Muscle of leg (tissue), 11 donors: ENCODE results near the gene LAMA1. TPM values are rescaled to one million over a fixed set of nuclear protein-coding genes. Genes with fewer than 3 reads are reported as not detected.
A peak's percentile ranks its signal among the peaks of the same experiment; 100 is the strongest.

Experiments used
- DNase-seq: peaks from one replicate; pipeline ENCODE4 v3.0.0; 2013
- H3K27ac ChIP-seq: one replicate; pipeline ENCODE4 v1.5.1; 2013; ENCODE audit warnings: mild to moderate bottlenecking, low read length, control low read depth
- H3K27me3 ChIP-seq: one replicate; pipeline ENCODE4 v1.6.1; 2013; ENCODE audit warnings: low read length; ENCODE audit not compliant: control insufficient read depth, insufficient read depth
- H3K36me3 ChIP-seq: one replicate; pipeline ENCODE4 v1.6.1; 2013; ENCODE audit warnings: low read length; ENCODE audit not compliant: control insufficient read depth, insufficient read depth
- H3K4me1 ChIP-seq: one replicate; pipeline ENCODE4 v1.6.1; 2013; ENCODE audit warnings: low read length; ENCODE audit not compliant: control insufficient read depth, insufficient read depth
- H3K4me3 ChIP-seq: one replicate; pipeline ENCODE4 v1.5.1; 2013; ENCODE audit warnings: low read length, control low read depth
- H3K9me3 ChIP-seq: replicated peaks from 2 replicates; pipeline ENCODE4 v1.6.1; 2013; ENCODE audit warnings: low read depth, low read length; ENCODE audit not compliant: control insufficient read depth
- WGBS: methylation state at CpG from one replicate; pipeline ENCODE4 v1.1.5; 2013; ENCODE audit warnings: missing lambda C conversion rate; ENCODE audit not compliant: insufficient coverage; 5-methylcytosine and 5-hydroxymethylcytosine counted together
- polyA plus RNA-seq, 8 donors: library from polyadenylated mRNA; unstranded; fragments of 120-200 nt; gene quantifications; one replicate each; pipeline versions ENCODE4 v1.2.1 to v1.2.3, GENCODE V29; 2013; ENCODE audit warnings: inconsistent platforms in 1 of 8, low replicate concordance in 1 of 8; ENCODE audit not compliant: insufficient read length in 8 of 8, insufficient read depth in 1 of 8
- total RNA-seq: library from RNA; stranded (reverse); fragments of 120-200 nt; gene quantifications from one replicate; pipeline ENCODE4 v1.2.4, GENCODE V29; 2013

LAMA1 gene
- total and polyA plus RNA-seq, 9 donors: 1.2 to 11.1 (median 3.4) TPM

DNA sequence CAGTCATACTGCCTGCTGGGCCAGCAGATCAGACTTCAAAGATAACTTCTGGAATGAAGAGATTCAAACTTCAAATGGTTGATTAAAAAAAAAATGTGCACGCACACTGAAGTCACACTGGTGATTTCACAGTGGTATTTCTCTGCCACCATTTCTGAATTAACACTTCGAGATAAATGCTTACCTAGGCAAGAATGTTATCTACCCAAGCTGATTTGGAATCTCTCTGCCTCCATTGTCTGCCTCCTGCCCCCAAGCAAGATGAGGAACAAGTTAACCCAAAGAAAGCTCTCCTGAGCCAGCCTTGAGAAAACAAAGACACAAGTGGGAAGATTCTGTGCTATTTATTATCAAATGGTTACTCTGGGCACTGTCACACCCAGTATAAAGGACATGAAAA, 6.5 kb downstream of the LAMA1 start:
- Histone ChIP-seq H3K4me3 (no peak overlapping the region), H3K27me3 (peaks cover 7% of the 10 kb centered on the region), H3K36me3 (no peaks in the 10 kb centered on the region), H3K4me1 (peaks cover 3% of the 10 kb centered on the region), H3K9me3 (peaks cover 3% of the 10 kb centered on the region), H3K27ac (no peak overlapping the region)
- DNase-seq: no peak
- 86% methylated on average over 1 of the region's 2 CpGs for WGBS

DNA sequence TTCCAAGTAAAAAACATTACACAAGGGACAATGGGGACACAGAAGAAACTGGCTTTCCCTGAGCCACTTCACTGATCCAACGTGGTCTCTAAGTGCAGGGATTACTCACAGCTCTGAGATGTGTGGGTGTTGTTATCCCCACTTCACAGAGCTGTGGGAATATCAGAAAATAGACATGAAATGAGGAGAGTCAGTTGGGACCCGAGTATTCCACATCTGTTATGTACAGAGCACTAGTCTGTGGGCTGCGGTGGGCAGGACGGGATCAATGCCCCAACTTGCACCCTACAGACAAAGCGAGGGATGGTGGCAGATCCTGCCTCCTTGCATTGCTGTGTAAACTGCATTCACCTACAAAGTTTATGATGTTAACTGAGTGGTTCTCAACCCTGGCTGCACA, 11.7 kb downstream of the LAMA1 start:
- Histone ChIP-seq H3K27me3 (peaks cover 2% of the 10 kb centered on the region), H3K4me1 (no peaks in the 10 kb centered on the region), H3K4me3 (no peak overlapping the region), H3K9me3 (no peaks in the 10 kb centered on the region), H3K36me3 (no peaks in the 10 kb centered on the region), H3K27ac (no peak overlapping the region)
- DNase-seq: no peak
- WGBS: 78% methylated on average over 5 of the region's 5 CpGs

DNA sequence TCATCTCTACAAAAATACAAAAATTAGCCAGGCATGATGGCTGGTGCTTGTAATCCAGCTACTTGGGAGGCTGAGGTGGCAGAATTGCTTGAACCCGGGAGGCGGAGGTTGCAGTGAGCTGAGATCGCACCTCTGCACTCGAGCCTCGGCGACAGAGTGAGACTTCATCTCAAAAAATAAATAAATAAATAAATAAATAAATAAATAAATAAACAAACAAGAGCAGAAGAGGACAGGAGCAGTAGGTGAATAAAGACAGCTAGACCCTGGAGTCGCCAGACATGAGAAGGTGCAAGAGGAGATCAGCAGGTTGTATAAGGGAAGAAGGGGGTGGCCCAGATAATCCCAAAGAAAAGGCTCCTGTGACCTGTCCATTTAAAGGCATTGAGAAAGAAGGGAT, 12.3 kb downstream of the LAMA1 start:
- Histone ChIP-seq H3K27ac (no peak overlapping the region), H3K4me1 (no peaks in the 10 kb centered on the region), H3K9me3 (no peaks in the 10 kb centered on the region), H3K4me3 (no peak overlapping the region), H3K27me3 (peaks cover 2% of the 10 kb centered on the region), H3K36me3 (no peaks in the 10 kb centered on the region)
- DNase-seq: no peak
- WGBS: no CpG with 5 or more reads among the region's 7 CpGs

DNA sequence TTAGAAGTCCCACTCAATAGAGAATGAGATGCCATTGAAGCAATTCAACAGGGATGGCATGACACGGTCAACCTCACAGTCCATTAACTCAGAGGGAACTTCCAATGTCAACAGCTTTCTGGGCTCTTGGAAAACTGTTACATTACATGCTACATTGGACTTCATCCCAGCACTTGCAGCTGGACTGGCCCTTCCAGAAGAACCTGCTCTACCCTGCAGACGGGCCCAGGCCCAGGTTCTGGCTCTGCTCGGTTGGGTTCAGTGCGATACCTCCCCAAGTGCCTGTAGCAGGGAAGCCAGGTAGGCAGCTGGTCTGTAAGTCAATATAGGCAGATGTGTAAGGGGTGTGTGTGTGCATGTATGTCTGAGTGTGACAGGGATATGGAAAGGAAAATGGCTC, 12.9 kb downstream of the LAMA1 start:
- WGBS: 86% methylated on average over 4 of the region's 4 CpGs
- Histone ChIP-seq H3K9me3 (no peaks in the 10 kb centered on the region), H3K27me3 (peaks cover 2% of the 10 kb centered on the region), H3K36me3 (no peaks in the 10 kb centered on the region), H3K4me3 (no peak overlapping the region), H3K27ac (no peak overlapping the region), H3K4me1 (no peaks in the 10 kb centered on the region)
- DNase-seq: no peak

DNA sequence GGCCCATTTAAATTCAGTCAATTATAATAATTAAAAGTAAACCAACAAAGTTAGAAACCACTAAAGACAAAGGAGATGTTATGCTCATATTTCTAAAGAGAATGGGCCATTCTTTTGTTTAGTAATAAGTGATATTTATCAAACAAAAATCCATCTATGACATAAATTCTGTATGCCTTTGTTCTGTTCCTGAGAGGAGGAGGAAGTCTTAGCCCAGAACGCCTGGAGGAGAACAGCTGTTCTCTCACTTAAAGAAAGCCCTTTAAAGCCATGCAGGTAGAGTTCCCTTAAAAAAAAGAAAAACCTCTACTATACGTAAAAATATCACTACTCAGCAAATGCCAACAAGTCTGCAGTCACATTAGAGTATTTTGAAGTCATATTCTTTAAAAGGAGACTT, 15.5 kb downstream of the LAMA1 start:
- WGBS: no CpG with 5 or more reads among the region's 2 CpGs
- Histone ChIP-seq H3K27ac (no peak overlapping the region), H3K9me3 (no peaks in the 10 kb centered on the region), H3K27me3 (no peaks in the 10 kb centered on the region), H3K4me3 (no peak overlapping the region), H3K4me1 (no peaks in the 10 kb centered on the region), H3K36me3 (no peaks in the 10 kb centered on the region)
- DNase-seq: no peak

DNA sequence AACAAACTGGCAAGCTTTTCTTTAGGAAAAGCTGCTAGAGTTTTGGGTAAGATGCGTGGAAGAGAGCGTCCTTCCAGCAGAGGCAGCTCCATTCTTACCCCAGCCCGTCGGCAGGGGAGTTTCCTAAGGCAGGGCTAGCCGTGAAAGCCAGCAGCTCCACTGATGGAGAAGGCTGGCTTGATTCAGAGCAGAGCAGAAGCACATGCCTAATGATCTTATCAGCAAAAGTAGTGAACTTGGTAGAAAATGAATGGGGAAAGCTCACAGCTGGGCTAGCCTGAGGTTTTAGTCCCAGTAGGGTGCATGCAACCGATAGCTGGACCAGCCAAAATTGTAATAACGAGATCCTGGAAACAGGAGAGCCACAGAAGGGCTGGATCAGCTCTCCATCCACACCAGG, 20.8 kb downstream of the LAMA1 start:
- no peak overlapping the region for H3K4me3 ChIP-seq

DNA sequence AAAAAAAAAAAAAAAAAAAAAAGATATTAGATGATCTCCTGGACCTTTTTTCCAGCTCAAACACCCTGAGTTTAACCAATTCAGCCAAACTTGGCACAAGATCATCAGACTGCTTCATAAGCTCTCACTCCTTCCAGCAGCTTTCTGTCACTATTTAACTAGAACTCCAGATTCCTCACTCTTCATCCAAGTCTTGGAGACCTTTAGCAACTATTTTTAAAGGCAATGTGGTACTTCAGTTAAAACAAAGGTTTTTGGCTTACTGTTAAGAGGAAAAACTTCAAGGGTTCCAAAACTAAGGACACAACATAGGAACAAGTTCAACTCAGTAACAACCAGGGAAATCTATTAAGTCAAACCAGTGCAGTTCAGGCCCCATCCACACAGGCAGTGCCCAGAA, 23.2 kb downstream of the LAMA1 start:
- no peak overlapping the region for H3K4me3 ChIP-seq
- no peak overlapping the region for H3K27ac ChIP-seq
- no peaks in the 10 kb centered on the region for H3K9me3 ChIP-seq
- H3K27me3 ChIP-seq: no peaks in the 10 kb centered on the region
- DNase-seq: peak; percentile 95
- no peaks in the 10 kb centered on the region for H3K4me1 ChIP-seq
- no peaks in the 10 kb centered on the region for H3K36me3 ChIP-seq

More for the DNA sequence above, 20.8 kb downstream of the LAMA1 start:
- no peaks in the 10 kb centered on the region for H3K4me1 ChIP-seq
- H3K27ac ChIP-seq: no peak overlapping the region
- no peaks in the 10 kb centered on the region for H3K36me3 ChIP-seq
- H3K9me3 ChIP-seq: no peaks in the 10 kb centered on the region
- H3K27me3 ChIP-seq: no peaks in the 10 kb centered on the region
- 79% methylated on average over 4 of the region's 7 CpGs for WGBS
- no peak for DNase-seq

DNA sequence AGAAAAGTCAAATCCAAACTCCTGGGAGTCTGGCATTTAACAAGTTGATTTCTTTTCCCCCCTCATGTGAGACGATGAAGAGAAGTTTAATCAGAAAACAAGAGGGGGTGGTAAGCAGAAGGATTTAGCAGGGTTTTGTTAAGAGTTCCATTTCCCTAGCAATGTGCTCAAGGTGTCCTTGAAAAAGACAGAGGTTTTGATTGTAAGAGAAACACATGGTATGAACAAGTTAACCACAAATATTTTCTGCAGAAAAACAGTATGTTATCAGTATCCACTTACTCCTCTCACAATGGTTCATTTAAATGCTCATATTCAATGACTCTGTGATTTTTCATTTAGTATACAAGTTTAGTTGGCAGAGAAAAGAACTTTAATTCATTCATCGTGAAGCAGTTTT, 26.8 kb downstream of the LAMA1 start:
- Histone ChIP-seq H3K27ac (no peak overlapping the region), H3K36me3 (no peaks in the 10 kb centered on the region), H3K4me3 (no peak overlapping the region), H3K27me3 (no peaks in the 10 kb centered on the region), H3K4me1 (no peaks in the 10 kb centered on the region), H3K9me3 (no peaks in the 10 kb centered on the region)
- DNase-seq: no peak
- no CpG with 5 or more reads among the region's 2 CpGs for WGBS

DNA sequence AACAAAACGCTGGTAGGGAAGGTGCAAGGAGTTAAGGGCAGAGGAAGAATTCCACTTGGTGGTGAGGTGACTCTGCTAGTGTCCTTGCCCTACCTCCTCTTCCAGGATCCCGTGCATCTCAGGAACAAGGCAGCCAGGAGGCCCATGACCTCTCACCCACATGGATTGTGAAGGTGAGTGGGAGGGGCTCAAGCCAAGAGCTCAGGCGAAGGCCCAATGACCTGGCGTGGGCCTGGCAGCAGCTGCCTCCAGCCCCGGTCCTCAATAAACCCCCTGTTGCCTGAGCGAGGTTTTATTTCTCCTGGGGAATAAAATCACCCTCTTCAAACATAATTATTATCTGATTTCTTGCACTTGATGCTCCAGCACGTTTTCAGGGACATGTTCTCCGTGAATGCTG, 28.2 kb downstream of the LAMA1 start:
- no peaks in the 10 kb centered on the region for H3K36me3 ChIP-seq
- H3K27ac ChIP-seq: no peak overlapping the region
- no peaks in the 10 kb centered on the region for H3K27me3 ChIP-seq
- no peaks in the 10 kb centered on the region for H3K4me1 ChIP-seq
- no peaks in the 10 kb centered on the region for H3K9me3 ChIP-seq
- WGBS: no CpG with 5 or more reads among the region's 8 CpGs
- no peak overlapping the region for H3K4me3 ChIP-seq
- DNase-seq: no peak

DNA sequence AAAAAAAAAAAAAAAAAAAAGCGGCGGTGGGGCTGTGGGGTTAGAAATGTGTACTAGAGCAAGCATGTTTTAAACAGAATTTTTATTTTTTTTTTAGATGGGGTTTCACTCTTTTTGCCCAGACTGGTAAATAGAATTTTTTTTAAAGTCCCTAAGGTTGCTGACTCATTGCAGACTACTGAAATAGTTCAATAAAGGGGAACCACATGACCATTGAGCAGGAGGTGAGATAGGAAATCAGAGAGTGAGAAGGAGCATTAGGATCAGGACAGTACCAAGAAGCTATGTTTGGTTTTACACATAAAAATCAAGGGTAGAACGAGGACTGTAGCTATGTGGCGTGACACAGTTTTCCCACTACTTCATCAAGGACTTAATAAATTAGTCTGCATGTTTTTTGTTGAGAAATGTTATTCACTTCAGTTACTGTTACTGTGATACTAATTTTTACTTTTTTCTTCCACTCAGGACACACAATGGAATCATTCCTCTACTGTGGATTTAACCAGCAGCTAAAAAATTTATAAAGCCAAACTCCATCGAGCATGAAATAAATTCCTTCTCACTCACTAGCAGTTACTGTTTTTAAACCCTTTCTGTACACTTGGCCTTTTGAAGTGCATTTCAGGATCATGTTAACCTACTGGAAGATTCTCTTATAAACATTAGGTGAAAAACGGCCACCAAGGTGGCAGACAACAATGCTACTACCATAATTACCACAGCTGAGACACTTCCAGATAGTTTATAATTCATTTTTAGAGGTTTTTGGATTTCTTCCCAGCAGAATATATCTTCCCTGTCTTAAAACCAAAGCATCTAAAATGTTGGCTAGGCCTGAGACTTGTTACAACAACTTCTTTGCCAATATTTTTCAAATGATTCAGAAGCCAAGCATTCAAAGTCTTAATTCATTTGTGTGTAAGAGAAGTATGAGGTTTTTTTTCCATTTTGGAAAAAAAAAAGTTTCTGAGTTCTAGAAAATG, 33.2 kb downstream of the LAMA1 start:
- no peaks in the 10 kb centered on the region for H3K36me3 ChIP-seq
- 14% methylated on average over 1 of the region's 6 CpGs for WGBS
- no peaks in the 10 kb centered on the region for H3K27me3 ChIP-seq
- DNase-seq: peak; percentile 82
- no peak overlapping the region for H3K4me3 ChIP-seq
- H3K4me1 ChIP-seq: no peaks in the 10 kb centered on the region
- H3K27ac ChIP-seq: peak overlapping the region; percentile 32
- no peaks in the 10 kb centered on the region for H3K9me3 ChIP-seq
